ENCODE measurements around the gene ANO4.

GRCh38 chr12:101097829-101098580 is 303.4 kb downstream of the ANO4 start:
- no peak for TF ChIP-seq CTCF (IDR thresholded peaks at IDR 0.05)
- TF ChIP-seq POLR2AphosphoS5 (IDR thresholded peaks at IDR 0.05): no peak
- TF ChIP-seq EP300 (IDR thresholded peaks at IDR 0.05): no peak

Data from stomach (tissue), 4 donors.